Lower leg skin (tissue), 4 donors: ENCODE measurements around the gene DENND1A. TPM values are rescaled to one million over a fixed set of nuclear protein-coding genes. Genes with fewer than 3 reads are reported as not detected.

Source experiments
- DNase-seq, 2 donors: peaks; one replicate each; pipeline ENCODE4 v3.0.0-alpha.2; 2019; ENCODE audit warnings: low spot score in 2 of 2
- H3K4me3 ChIP-seq: fragments of 200-600 bp; sonication (generic); 2 replicates; pipeline ENCODE4 v1.5.1; 2017; ENCODE audit warnings: mild to moderate bottlenecking, low read depth; ENCODE audit not compliant: poor library complexity, severe bottlenecking
- POLR2A ChIP-seq, 2 donors: fragments of 450-650 bp; IDR thresholded peaks; one replicate each; pipeline ENCODE4 v1.6.1; 2016 to 2017; ENCODE audit warnings: antibody characterized with exemption in 2 of 2, mild to moderate bottlenecking in 1 of 2, moderate library complexity in 1 of 2
- WGBS, 2 donors: methylation state at CpG; one replicate each; pipeline ENCODE4 v1.1.5; 2018; 5-methylcytosine and 5-hydroxymethylcytosine counted together
- intact Hi-C: fragments of 100-400 bp; cut with DNase I; formaldehyde crosslinking; loops from one replicate; pipeline ENCODE4 v1.15.0; 2023; ENCODE audit warnings: low total_unique reads
- total RNA-seq, 4 donors: library from RNA; depleted of rRNA; stranded (reverse); fragments of >200 nt; gene quantifications; one replicate each; pipeline ENCODE4 v1.1.0, GENCODE V29; 2016
- TF ChIP-seq, protein P1 (sequence below), 3 donors: fragments of 450-650 bp; IDR thresholded peaks; one replicate each; pipeline ENCODE4 v1.5.1; 2016; ENCODE audit warnings: antibody characterized with exemption in 3 of 3, mild to moderate bottlenecking in 3 of 3, moderate library complexity in 2 of 3

The DENND1A gene
- total RNA-seq, 4 donors from 2014 or later: 6.5 to 16.3 (median 12.3) TPM

GRCh38 chr9:123365881-123366528 is 563.9 kb downstream of the DENND1A start:
- intact Hi-C loops: no loop called here
- DNase-seq: no peak
- TF ChIP-seq POLR2A (IDR thresholded peaks at IDR 0.05): no peak
- TF ChIP-seq, protein P1, sequence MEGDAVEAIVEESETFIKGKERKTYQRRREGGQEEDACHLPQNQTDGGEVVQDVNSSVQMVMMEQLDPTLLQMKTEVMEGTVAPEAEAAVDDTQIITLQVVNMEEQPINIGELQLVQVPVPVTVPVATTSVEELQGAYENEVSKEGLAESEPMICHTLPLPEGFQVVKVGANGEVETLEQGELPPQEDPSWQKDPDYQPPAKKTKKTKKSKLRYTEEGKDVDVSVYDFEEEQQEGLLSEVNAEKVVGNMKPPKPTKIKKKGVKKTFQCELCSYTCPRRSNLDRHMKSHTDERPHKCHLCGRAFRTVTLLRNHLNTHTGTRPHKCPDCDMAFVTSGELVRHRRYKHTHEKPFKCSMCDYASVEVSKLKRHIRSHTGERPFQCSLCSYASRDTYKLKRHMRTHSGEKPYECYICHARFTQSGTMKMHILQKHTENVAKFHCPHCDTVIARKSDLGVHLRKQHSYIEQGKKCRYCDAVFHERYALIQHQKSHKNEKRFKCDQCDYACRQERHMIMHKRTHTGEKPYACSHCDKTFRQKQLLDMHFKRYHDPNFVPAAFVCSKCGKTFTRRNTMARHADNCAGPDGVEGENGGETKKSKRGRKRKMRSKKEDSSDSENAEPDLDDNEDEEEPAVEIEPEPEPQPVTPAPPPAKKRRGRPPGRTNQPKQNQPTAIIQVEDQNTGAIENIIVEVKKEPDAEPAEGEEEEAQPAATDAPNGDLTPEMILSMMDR (IDR thresholded peaks at IDR 0.05): no peak
- H3K4me3 ChIP-seq: no peak overlapping the region
- 57 to 77% methylated on average over 34 to 60 of the region's 67 CpGs for WGBS, 2 donors

DNA sequence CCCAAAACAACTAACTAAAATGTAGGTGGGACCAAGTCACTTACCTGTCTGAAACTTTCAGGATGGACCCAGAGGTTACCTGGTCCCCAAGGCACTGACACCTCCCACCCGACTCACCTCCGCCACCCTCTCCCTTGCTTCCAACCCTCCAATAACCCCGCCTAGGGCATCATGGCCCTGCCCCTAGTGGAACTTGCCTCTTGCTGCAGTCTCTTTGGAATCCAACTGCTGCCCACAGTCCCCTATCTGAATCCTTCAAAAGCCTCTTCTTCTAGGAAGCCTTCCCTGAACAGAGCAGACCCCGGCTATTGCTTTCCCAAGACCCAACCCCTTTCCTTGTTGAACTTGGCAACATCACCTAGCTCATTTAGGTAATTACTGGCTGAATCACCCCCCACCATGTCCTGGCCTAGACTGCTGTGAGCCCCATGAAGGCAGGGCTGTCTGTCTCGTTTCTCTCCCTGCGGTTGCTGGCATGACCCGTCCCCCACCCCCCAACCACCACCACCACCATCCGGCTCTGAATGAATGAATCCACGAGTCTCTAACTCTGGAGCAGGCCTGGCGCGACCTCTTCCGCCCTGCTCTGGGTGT is 564.5 kb downstream of the DENND1A start:
- intact Hi-C loops: no loop called here
- H3K4me3 ChIP-seq: no peak overlapping the region
- 82 to 83% methylated on average over 12 of the region's 12 CpGs for WGBS, 2 donors
- TF ChIP-seq, protein P1 (IDR thresholded peaks at IDR 0.05): no peak
- no peak for TF ChIP-seq POLR2A (IDR thresholded peaks at IDR 0.05)
- no peak for DNase-seq

- 37 to 50% methylated on average over 11 of the region's 11 CpGs for WGBS, 2 donors
- DNase-seq: no peak
- TF ChIP-seq, protein P1 (IDR thresholded peaks at IDR 0.05): no peak
- TF ChIP-seq POLR2A (IDR thresholded peaks at IDR 0.05): no peak
- intact Hi-C loops: no loop called here
- no peak overlapping the region for H3K4me3 ChIP-seq
These were observed 565.6 kb downstream of the DENND1A start for GRCh38 chr9:123364241-123364824.

- no peak for DNase-seq
- intact Hi-C loops: no loop called here
- 81 to 91% methylated on average over 19 to 22 of the region's 23 CpGs for WGBS, 2 donors
- no peak for TF ChIP-seq POLR2A (IDR thresholded peaks at IDR 0.05)
- TF ChIP-seq, protein P1 (IDR thresholded peaks at IDR 0.05): no peak
- H3K4me3 ChIP-seq: no peak overlapping the region
These were observed 567.1 kb downstream of the DENND1A start for GRCh38 chr9:123362856-123363255.

DNA sequence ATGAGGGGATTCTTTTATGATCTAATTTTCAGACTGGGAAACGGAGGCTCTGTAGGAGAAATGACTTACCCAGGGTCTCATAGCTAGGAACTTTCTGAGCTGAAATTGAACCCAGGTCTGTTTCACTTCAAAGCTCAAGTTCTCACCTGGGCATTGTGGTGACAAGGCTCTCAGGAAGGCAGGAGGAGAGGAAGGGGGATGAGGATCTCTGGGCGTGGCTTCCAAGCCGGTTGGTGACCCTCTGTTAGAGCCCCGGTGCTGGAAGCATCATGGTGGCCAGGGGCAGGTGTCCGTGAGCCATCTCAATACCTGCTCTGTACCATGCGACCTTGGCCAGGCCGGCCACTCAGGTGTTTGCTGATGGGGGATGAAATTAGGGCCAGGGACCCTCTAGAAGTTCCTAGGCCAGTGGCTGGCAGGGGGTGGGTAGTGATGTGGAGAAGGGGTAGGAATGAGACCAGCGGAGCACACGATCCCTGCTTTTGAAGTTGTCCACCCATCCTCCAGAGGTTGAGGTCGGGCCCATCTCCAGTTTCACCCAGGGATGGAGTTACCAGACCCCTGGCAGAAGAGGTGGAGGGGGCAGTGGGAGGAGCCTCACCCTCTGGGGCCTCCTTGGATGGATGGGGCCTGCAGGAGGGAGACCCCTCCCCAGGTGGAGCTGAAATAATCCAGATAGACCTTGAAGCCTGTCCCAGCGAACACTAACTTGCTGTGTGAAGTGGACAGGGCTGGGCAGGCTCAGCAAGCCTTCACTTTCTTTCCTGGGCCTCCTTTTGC is 568.0 kb downstream of the DENND1A start:
- WGBS, 2 donors: 65 to 70% methylated on average over 11 of the region's 11 CpGs
- intact Hi-C loops: no loop called here

More for the DNA sequence above, 568.0 kb downstream of the DENND1A start:
- no peak for DNase-seq
- TF ChIP-seq, protein P1 (IDR thresholded peaks at IDR 0.05): no peak
- TF ChIP-seq POLR2A (IDR thresholded peaks at IDR 0.05): no peak
- no peak overlapping the region for H3K4me3 ChIP-seq
